A549 (cell line): Measurements from ENCODE around the gene RGMA. TPM values are rescaled to one million over a fixed set of nuclear protein-coding genes. Genes with fewer than 3 reads are reported as not detected.
A peak's percentile ranks its signal among the peaks of the same experiment; 100 is the strongest.

Experiments used
- ATAC-seq, 2 experiments: fragments of 200-7000 bp in 1 of 2; fragments of >200 bp in 1 of 2; cut with Nextera tagmentation in 1 of 2; cut with Tn5 transposase in 1 of 2; 3 replicates each; pipeline versions ENCODE4 v1.8.0 to v1.9.1; 2018 to 2020; ENCODE audit warnings: mild to moderate bottlenecking in 1 of 2, moderate library complexity in 1 of 2
- CTCF ChIA-PET: fragments of 300-600 bp; sonication (Branson Sonifier 250); formaldehyde crosslinking; extraction: SDS; loops from one replicate; lab custom pipeline; 2021; ENCODE audit warnings: antibody characterized with exemption, inconsistent platforms; lab: Yijun Ruan, JAX
- POLR2A ChIA-PET: fragments of 350-600 bp; formaldehyde crosslinking; extraction: SDS; loops from one replicate; lab custom pipeline; 2021; ENCODE audit warnings: antibody characterized with exemption, inconsistent platforms; lab: Yijun Ruan, JAX
- DNase-seq, 2 experiments: peaks; one replicate each; pipeline versions ENCODE4 v3.0.0 to v3.0.0-alpha.2; 2011 to 2016; ENCODE audit warnings: low read depth in 1 of 2, low spot score in 1 of 2
- FAIRE-seq: peaks from 2 replicates; lab custom pipeline; 2011; peaks lifted over from hg19 to GRCh38; lab: Jason Lieb, UNC
- H3K27ac ChIP-seq, 2 experiments: fragments of >200 bp; sonication (Bioruptor Twin); formaldehyde crosslinking; 3 replicates each; pipeline ENCODE4 v1.5.1; 2016 to 2017
- H3K4me1 ChIP-seq: fragments of >200 bp; sonication (Bioruptor Twin); formaldehyde crosslinking; 3 replicates; pipeline ENCODE4 v1.6.1; 2016
- H3K4me2 ChIP-seq: fragments of >200 bp; sonication (Bioruptor Twin); formaldehyde crosslinking; 3 replicates; pipeline ENCODE4 v1.6.1; 2016
- H3K4me3 ChIP-seq: fragments of >200 bp; sonication (Bioruptor Twin); formaldehyde crosslinking; 3 replicates; pipeline ENCODE4 v1.5.1; 2016
- H3K9me3 ChIP-seq: fragments of >200 bp; sonication (Bioruptor Twin); formaldehyde crosslinking; 3 replicates; pipeline ENCODE4 v1.6.1; 2016
- BHLHE40 ChIP-seq: IDR thresholded peaks from 2 replicates; pipeline ENCODE4 v1.6.1; 2012; ENCODE audit warnings: low read depth, low read length, inconsistent platforms
- CBX2 ChIP-seq: fragments of 200-600 bp; sonication (generic); IDR thresholded peaks from 2 replicates; pipeline ENCODE4 v1.6.1; 2016; ENCODE audit warnings: low read depth, mild to moderate bottlenecking, borderline replicate concordance
- CHD2 ChIP-seq: fragments of 150-350 bp; IDR thresholded peaks from 2 replicates; pipeline ENCODE4 v1.6.1; 2014; ENCODE audit warnings: low read length; ENCODE audit not compliant: partially characterized antibody
- EHF ChIP-seq: fragments of 250-450 bp; sonication (Bioruptor Pico); IDR thresholded peaks from 2 replicates; pipeline ENCODE4 v1.5.0; 2020; ENCODE audit warnings: mild to moderate bottlenecking
- EP300 ChIP-seq, 2 experiments: fragments of >200 bp; sonication (Bioruptor Twin); formaldehyde crosslinking; IDR thresholded peaks; 2 replicates in 1 of 2; 3 replicates in 1 of 2; pipeline ENCODE4 v1.6.1; 2016 to 2017
- ESRRA ChIP-seq: fragments of 150-350 bp; IDR thresholded peaks from 2 replicates; pipeline ENCODE4 v1.6.1; 2014; ENCODE audit warnings: mild to moderate bottlenecking, low read length, borderline replicate concordance
- FOSB ChIP-seq: fragments of 250-450 bp; sonication (Bioruptor Pico); IDR thresholded peaks from 2 replicates; pipeline ENCODE4 v1.5.0; 2020; ENCODE audit warnings: mild to moderate bottlenecking, moderate library complexity
- FOXS1 ChIP-seq: fragments of 250-450 bp; sonication (Bioruptor Pico); IDR thresholded peaks from 2 replicates; pipeline ENCODE4 v1.5.0; 2020; ENCODE audit warnings: mild to moderate bottlenecking, moderate library complexity
- HES2 ChIP-seq: fragments of >200 bp; sonication (Bioruptor Twin); formaldehyde crosslinking; IDR thresholded peaks from 2 replicates; pipeline ENCODE4 v1.6.1; 2016
- JUN ChIP-seq, 2 experiments: fragments of >200 bp; sonication (Bioruptor Twin); formaldehyde crosslinking; IDR thresholded peaks; 2 replicates in 1 of 2; 3 replicates in 1 of 2; pipeline ENCODE4 v1.6.1; 2016 to 2017
- JUNB ChIP-seq: fragments of >200 bp; sonication (Bioruptor Twin); formaldehyde crosslinking; IDR thresholded peaks from 2 replicates; pipeline ENCODE4 v1.6.1; 2016
- KDM1A ChIP-seq: fragments of 200-600 bp; sonication (generic); IDR thresholded peaks from 2 replicates; pipeline ENCODE4 v1.6.1; 2016; ENCODE audit warnings: low read depth, mild to moderate bottlenecking
- KDM5A ChIP-seq: fragments of 200-600 bp; sonication (generic); IDR thresholded peaks from 2 replicates; pipeline ENCODE4 v1.6.1; 2016; ENCODE audit warnings: antibody characterized with exemption, mild to moderate bottlenecking
- MAFK ChIP-seq: fragments of 450-650 bp; IDR thresholded peaks from 2 replicates; pipeline ENCODE4 v1.6.1; 2014; ENCODE audit not compliant: partially characterized antibody
- NPAS2 ChIP-seq: fragments of 250-450 bp; sonication (Bioruptor Pico); IDR thresholded peaks from 2 replicates; pipeline ENCODE4 v1.8.0; 2022; ENCODE audit warnings: mild to moderate bottlenecking, moderate library complexity, borderline replicate concordance
- NR3C1 ChIP-seq: fragments of >200 bp; sonication (Bioruptor Twin); formaldehyde crosslinking; IDR thresholded peaks from 3 replicates; pipeline ENCODE4 v1.6.1; 2017
- POLR2A ChIP-seq: IDR thresholded peaks from 2 replicates; pipeline ENCODE4 v1.6.1; 2012; ENCODE audit warnings: mild to moderate bottlenecking, low read length
- RAD21 ChIP-seq, 2 experiments: fragments of >200 bp in 1 of 2; sonication (Bioruptor Twin) in 1 of 2; formaldehyde crosslinking in 1 of 2; IDR thresholded peaks in 1 of 2; conservative IDR thresholded peaks in 1 of 2; 2 replicates in 1 of 2; 3 replicates in 1 of 2; pipeline ENCODE4 v1.6.1; 2012 to 2018; ENCODE audit warnings: inconsistent platforms in 1 of 2
- SMC3 ChIP-seq: fragments of >200 bp; sonication (Bioruptor Twin); formaldehyde crosslinking; IDR thresholded peaks from 3 replicates; pipeline ENCODE4 v1.6.1; 2018; ENCODE audit warnings: inconsistent platforms
- SREBF2 ChIP-seq: fragments of 450-650 bp; IDR thresholded peaks from 2 replicates; pipeline ENCODE4 v1.6.1; 2014; ENCODE audit warnings: mild to moderate bottlenecking, moderate library complexity
- TP53 ChIP-seq: fragments of 250-450 bp; sonication (Bioruptor Pico); IDR thresholded peaks from 2 replicates; pipeline ENCODE4 v1.5.0; 2021; ENCODE audit warnings: mild to moderate bottlenecking, moderate library complexity
- ZFP36 ChIP-seq: fragments of 450-650 bp; IDR thresholded peaks from 2 replicates; pipeline ENCODE4 v1.6.1; 2014; ENCODE audit warnings: borderline replicate concordance; ENCODE audit not compliant: partially characterized antibody
- ZNF302 ChIP-seq: fragments of 250-450 bp; sonication (Bioruptor Pico); IDR thresholded peaks from 2 replicates; pipeline ENCODE4 v1.9.0; 2021; ENCODE audit warnings: inconsistent platforms, mild to moderate bottlenecking, moderate library complexity
- ZSCAN20 ChIP-seq: fragments of 250-450 bp; sonication (Bioruptor Pico); IDR thresholded peaks from 2 replicates; pipeline ENCODE4 v1.8.0; 2022; ENCODE audit warnings: mild to moderate bottlenecking, moderate library complexity
- WGBS: methylation state at CpG from one replicate; pipeline ENCODE4 v1.1.6; 2017; ENCODE audit errors: missing lambda C conversion rate; 5-methylcytosine and 5-hydroxymethylcytosine counted together
- polyA plus RNA-seq, 4 experiments: library from polyadenylated mRNA; depleted of rRNA in 3 of 4; stranded (reverse); fragments of >200 nt; fragmentation: RNase III in 1 of 4; extraction: RNeasy Plus Mini Kit Qiagen cat#74134 plus additional on column Dnase treatment in 1 of 4; gene quantifications; 2 replicates in 3 of 4; 3 replicates in 1 of 4; pipeline ENCODE4 v1.2.3, GENCODE V29; 2011 to 2017

Gene RGMA
- polyA plus RNA-seq, 2 of the 4 experiments (the other 2 are of a cell fraction): 0.22 TPM; not detected in 1

GRCh38 chr15:93076217-93076616, 12.8 kb downstream of the RGMA start (continued):
- TF ChIP-seq SREBF2 (no peak), JUN (IDR thresholded peaks at IDR 0.05) (no peak)

- 42% methylated on average over 13 of the region's 13 CpGs for WGBS
- no peak for ATAC-seq
- CTCF ChIA-PET: interaction anchor here (0.6 to 2.4 kb wide), 5 partner anchors 13 to 905 kb away, joined by 3 to 12 read pairs (median 3); no protein-coding TSS in a partner anchor
- TF ChIP-seq FOSB (CRISPR knock-in tag): no peak
- no peak for TF ChIP-seq CHD2
- no peak for TF ChIP-seq FOXS1 (CRISPR knock-in tag)
- TF ChIP-seq HES2: no peak
- TF ChIP-seq NPAS2 (CRISPR knock-in tag): no peak
- no peak for TF ChIP-seq RAD21 (conservative IDR thresholded peaks at IDR 0.05 in 1 of 2, IDR thresholded peaks at IDR 0.05 in 1 of 2)
- TF ChIP-seq ESRRA: no peak
- TF ChIP-seq EP300 (IDR thresholded peaks at IDR 0.05): no peak
- no peak for TF ChIP-seq POLR2A
- no peak for TF ChIP-seq MAFK
- TF ChIP-seq SMC3: no peak
- TF ChIP-seq ZSCAN20: no peak
- TF ChIP-seq ZNF302 (CRISPR knock-in tag): no peak
- TF ChIP-seq ZFP36: no peak
- TF ChIP-seq EHF (CRISPR knock-in tag): no peak
- no peak for TF ChIP-seq JUNB
- no peak for TF ChIP-seq KDM5A
- no peak for TF ChIP-seq CBX2
- TF ChIP-seq, all 56 proteins: peak for 0
- DNase-seq: no peak
- POLR2A ChIA-PET: no interaction called here
- no peak overlapping the region for H3K4me2 ChIP-seq
- no peak overlapping the region for H3K4me3 ChIP-seq
- no peak for FAIRE-seq
- H3K4me1 ChIP-seq: peaks cover 10% of the 10 kb centered on the region
- H3K27ac ChIP-seq: no peak overlapping the region
- H3K9me3 ChIP-seq: no peaks in the 10 kb centered on the region
These were observed 14.4 kb downstream of the RGMA start for GRCh38 chr15:93074599-93074998.

- TF ChIP-seq HES2 (no peak), EHF (CRISPR knock-in tag) (no peak), KDM1A (no peak), NR3C1 (no peak), ESRRA (no peak), TP53 (no peak), BHLHE40 (no peak)
- TF ChIP-seq, all 56 proteins: peak for 0
- ChIA-PET CTCF (interaction anchor here (1.0 to 2.4 kb wide), 2 partner anchors 14 to 36 kb away, joined by 3 to 12 read pairs; no protein-coding TSS in a partner anchor), POLR2A (no interaction called here)
- peak overlapping the region; percentile 54; the same call in 2 of the 3 replicates for H3K4me3 ChIP-seq
- no peak overlapping the region for H3K27ac ChIP-seq
- 76% methylated on average over 30 of the region's 30 CpGs for WGBS
- peaks cover 10% of the 10 kb centered on the region for H3K4me1 ChIP-seq
- H3K9me3 ChIP-seq: no peaks in the 10 kb centered on the region
- no peak for FAIRE-seq
- peak overlapping the region; percentile 100 for H3K4me2 ChIP-seq
- peak; percentile 3 to 9; a peak in 3 of 6 replicates for ATAC-seq
- DNase-seq: no peak
These were observed 15.5 kb downstream of the RGMA start for GRCh38 chr15:93073465-93073952.
